ENCODE results near the gene MIAT. TPM values are rescaled to one million over a fixed set of nuclear protein-coding genes. Genes with fewer than 3 reads are reported as not detected.

Gene MIAT
- total RNA-seq, 4 donors from 2014 or later: 0.05 to 1.1 (median 0.41) TPM

- TF ChIP-seq POLR2A (IDR thresholded peaks at IDR 0.05): no peak
- TF ChIP-seq CTCF (IDR thresholded peaks at IDR 0.05): no peak
- no peak for TF ChIP-seq POLR2AphosphoS5 (IDR thresholded peaks at IDR 0.05)
- no peak for TF ChIP-seq EP300 (IDR thresholded peaks at IDR 0.05)
- Histone ChIP-seq H3K4me1 (no peaks in the 10 kb centered on the region), H3K36me3 (peaks cover 0 to 28% of the 10 kb centered on the region in 2 donors), H3K4me3 (no peak overlapping the region), H3K27me3 (no peaks in the 10 kb centered on the region), H3K9me3 (peaks cover 0 to 5% (median 0%) of the 10 kb centered on the region in 3 donors), H3K27ac (no peak overlapping the region)
- no peak for ATAC-seq
- 84 to 93% methylated on average over 5 to 6 of the region's 6 CpGs for WGBS, 2 donors (ENCODE audit: low coverage in 1 of 2)
These were observed 34.0 kb downstream of the MIAT start for GRCh38 chr22:26691377-26691716.

GRCh38 chr22:26692215-26692614, 34.8 kb downstream of the MIAT start:
- TF ChIP-seq CTCF (IDR thresholded peaks at IDR 0.05) (no peak), POLR2A (IDR thresholded peaks at IDR 0.05) (no peak), POLR2AphosphoS5 (IDR thresholded peaks at IDR 0.05) (no peak), EP300 (IDR thresholded peaks at IDR 0.05) (no peak)
- Histone ChIP-seq H3K27ac (no peak overlapping the region), H3K36me3 (peaks cover 0 to 31% of the 10 kb centered on the region in 2 donors), H3K4me3 (no peak overlapping the region), H3K4me1 (no peaks in the 10 kb centered on the region), H3K27me3 (no peaks in the 10 kb centered on the region), H3K9me3 (peaks cover 0 to 5% (median 0%) of the 10 kb centered on the region in 3 donors)
- no peak for ATAC-seq
- 84 to 88% methylated on average over 3 of the region's 3 CpGs for WGBS, 2 donors (ENCODE audit: low coverage in 1 of 2)

GRCh38 chr22:26697151-26697550, 39.8 kb downstream of the MIAT start:
- no peaks in the 10 kb centered on the region for H3K27me3 ChIP-seq
- peaks cover 0 to 57% of the 10 kb centered on the region in 2 donors for H3K36me3 ChIP-seq
- H3K4me1 ChIP-seq: no peaks in the 10 kb centered on the region
- no peak for ATAC-seq
- 88% methylated on average over 1 of the region's 2 CpGs; no CpG with 5 or more reads in 1 of the 2 donors for WGBS, 2 donors (ENCODE audit: low coverage in 1 of 2)
- no peak for TF ChIP-seq POLR2AphosphoS5 (IDR thresholded peaks at IDR 0.05)
- TF ChIP-seq CTCF (IDR thresholded peaks at IDR 0.05): no peak
- TF ChIP-seq EP300 (IDR thresholded peaks at IDR 0.05): no peak
- no peak for TF ChIP-seq POLR2A (IDR thresholded peaks at IDR 0.05)
- H3K9me3 ChIP-seq: peaks cover 0 to 5% (median 0%) of the 10 kb centered on the region in 3 donors
- H3K4me3 ChIP-seq: no peak overlapping the region
- no peak overlapping the region for H3K27ac ChIP-seq

GRCh38 chr22:26700462-26700861, 43.1 kb downstream of the MIAT start:
- no peak for ATAC-seq
- Histone ChIP-seq H3K4me1 (no peaks in the 10 kb centered on the region), H3K27me3 (no peaks in the 10 kb centered on the region), H3K36me3 (peaks cover 0 to 38% of the 10 kb centered on the region in 2 donors), H3K27ac (no peak overlapping the region), H3K9me3 (no peaks in the 10 kb centered on the region), H3K4me3 (no peak overlapping the region)
- TF ChIP-seq CTCF (IDR thresholded peaks at IDR 0.05) (no peak), POLR2AphosphoS5 (IDR thresholded peaks at IDR 0.05) (no peak), EP300 (IDR thresholded peaks at IDR 0.05) (no peak), POLR2A (IDR thresholded peaks at IDR 0.05) (no peak)

GRCh38 chr22:26700886-26701285, 43.5 kb downstream of the MIAT start:
- Histone ChIP-seq H3K36me3 (peaks cover 0 to 33% of the 10 kb centered on the region in 2 donors), H3K27me3 (no peaks in the 10 kb centered on the region), H3K4me3 (no peak overlapping the region), H3K4me1 (no peaks in the 10 kb centered on the region), H3K9me3 (no peaks in the 10 kb centered on the region), H3K27ac (no peak overlapping the region)
- no peak for ATAC-seq
- TF ChIP-seq POLR2AphosphoS5 (IDR thresholded peaks at IDR 0.05): no peak
- no peak for TF ChIP-seq CTCF (IDR thresholded peaks at IDR 0.05)
- TF ChIP-seq POLR2A (IDR thresholded peaks at IDR 0.05): no peak
- no peak for TF ChIP-seq EP300 (IDR thresholded peaks at IDR 0.05)
- WGBS, 2 donors (ENCODE audit: low coverage in 1 of 2): 94 to 100% methylated on average over 1 to 4 of the region's 4 CpGs

Measured in gastroesophageal sphincter (tissue), 4 donors.